ENCODE data around the gene GOLGA1. TPM values are rescaled to one million over a fixed set of nuclear protein-coding genes. Genes with fewer than 3 reads are reported as not detected.
A peak's percentile ranks its signal among the peaks of the same experiment; 100 is the strongest.

Gene GOLGA1
- total and polyA plus RNA-seq, 9 of the 15 experiments (the other 6 are each of a cell fraction or from before 2014, with no cell fraction given) = 2.9 to 15.9 (median 8.5) TPM

GRCh38 chr9:124869466-124869985 is 71.4 kb downstream of the GOLGA1 start (continued):
- TF ChIP-seq CHD1 (IDR thresholded peaks at IDR 0.05; ENCODE audit: low read length) (peak; percentile 27), ARHGAP35 (IDR thresholded peaks at IDR 0.05; ENCODE audit: partially characterized antibody) (no peak), SUPT5H (IDR thresholded peaks at IDR 0.05) (no peak), CTCF (IDR thresholded peaks at IDR 0.05 in 2 of 3, conservative IDR thresholded peaks at IDR 0.05 in 1 of 3; ENCODE audit: insufficient read depth in 2 of 3, low read depth in 1 of 3, low read length in 3 of 3) (no peak), FOXO4 (CRISPR knock-in tag; IDR thresholded peaks at IDR 0.05) (0 out of 2 replicates have a peak, but pooled peaks have one; percentile 16), KAT7 (CRISPR knock-in tag; IDR thresholded peaks at IDR 0.05; ENCODE audit: borderline replicate concordance) (0 out of 2 replicates have a peak, but pooled peaks have one; percentile 30), SFPQ (IDR thresholded peaks at IDR 0.05; ENCODE audit: low read depth, low read length) (no peak)
